ENCODE results near the gene INTS15. TPM values are rescaled to one million over a fixed set of nuclear protein-coding genes. Genes with fewer than 3 reads are reported as not detected.
A peak's percentile ranks its signal among the peaks of the same experiment; 100 is the strongest.
"Not testable (repeated sequence)": the region's sequence is repeated elsewhere in the genome, so short reads cannot be mapped to it uniquely, and the experiment has no call there.

Gene INTS15
- total RNA-seq, 2 experiments from 2014 or later = 39.3 to 41.8 TPM

DNA sequence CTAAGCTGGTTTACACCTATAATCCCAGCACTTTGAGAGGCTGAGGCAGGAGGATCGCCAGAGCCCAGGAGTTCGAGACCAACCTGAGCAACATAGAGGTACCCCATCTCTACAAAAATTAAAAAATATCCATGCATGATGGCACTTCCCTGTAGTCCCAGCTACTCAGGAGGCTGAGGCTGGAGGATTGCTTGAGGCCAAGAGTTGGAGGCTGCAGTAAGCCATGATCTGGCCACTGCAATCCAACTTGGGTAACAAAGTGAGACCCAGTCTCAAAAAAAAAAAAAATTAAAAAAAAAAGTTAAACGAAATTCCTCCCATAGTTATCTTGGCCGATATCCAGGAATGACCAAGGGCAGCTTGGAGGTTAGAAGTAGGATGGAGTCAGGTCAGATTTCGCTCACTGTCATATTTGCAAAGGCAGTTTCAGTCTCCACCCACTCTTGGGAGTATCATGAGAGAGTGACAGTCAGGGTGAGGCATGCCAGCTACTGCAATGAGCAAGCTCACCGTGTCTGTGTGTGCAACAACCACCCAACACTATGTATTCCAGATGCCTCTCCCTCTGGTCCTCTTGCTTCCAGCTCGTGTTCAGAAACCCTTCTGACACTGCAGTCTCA, 18.6 kb upstream of the INTS15 start:
- ATAC-seq (ENCODE audit: poor library complexity) = no peak
- no peak overlapping the region for H3K4me3 Mint-ChIP-seq
- CTCF ChIA-PET = no interaction called here
- TF ChIP-seq CTCF (IDR thresholded peaks at IDR 0.05) = no peak
- no peaks in the 10 kb centered on the region for H3K4me1 Mint-ChIP-seq (ENCODE audit: low read depth)
- Histone ChIP-seq H3K27ac (ENCODE audit: low read depth in 1 of 2, low read length in 2 of 2) (no peak overlapping the region), H3K27me3 (ENCODE audit: control insufficient read depth in 1 of 2, insufficient read depth in 2 of 2, low read length in 2 of 2) (no peaks in the 10 kb centered on the region), H3K4me1 (ENCODE audit: insufficient read depth, low read length) (peaks cover under 1% of the 10 kb centered on the region), H3K36me3 (ENCODE audit: insufficient read depth, low read length) (no peaks in the 10 kb centered on the region), H3K9me3 (ENCODE audit: control insufficient read depth in 1 of 2, insufficient read depth in 1 of 2, low read length in 2 of 2) (no peaks in the 10 kb centered on the region), H3K4me3 (ENCODE audit: low read length) (no peak overlapping the region)
- no peak for DNase-seq
- POLR2A ChIA-PET = no interaction called here
- intact Hi-C loops (cut with DNase I, micrococcal nuclease) = no loop called here
- no peaks in the 10 kb centered on the region for H3K27me3 Mint-ChIP-seq
- no peaks in the 10 kb centered on the region for H3K36me3 Mint-ChIP-seq (ENCODE audit: low read depth)
- no peaks in the 10 kb centered on the region for H3K9me3 Mint-ChIP-seq
- no peak overlapping the region for H3K27ac Mint-ChIP-seq

- H3K4me1 ChIP-seq (ENCODE audit: insufficient read depth, low read length) = peaks cover 17% of the 10 kb centered on the region
- H3K27ac ChIP-seq (ENCODE audit: low read depth in 1 of 2, low read length in 2 of 2) = no peak overlapping the region
- Mint-ChIP-seq H3K27me3 (no peaks in the 10 kb centered on the region), H3K4me1 (ENCODE audit: low read depth) (peaks cover 14% of the 10 kb centered on the region), H3K36me3 (ENCODE audit: low read depth) (peaks cover 15% of the 10 kb centered on the region), H3K9me3 (no peaks in the 10 kb centered on the region), H3K4me3 (peak overlapping the region; percentile 77), H3K27ac (peak overlapping the region; percentile 88)
- H3K36me3 ChIP-seq (ENCODE audit: insufficient read depth, low read length) = peaks cover 5% of the 10 kb centered on the region
- no peak overlapping the region for H3K4me3 ChIP-seq (ENCODE audit: low read length)
- no peak for TF ChIP-seq CTCF (IDR thresholded peaks at IDR 0.05)
- H3K9me3 ChIP-seq (ENCODE audit: control insufficient read depth in 1 of 2, insufficient read depth in 1 of 2, low read length in 2 of 2) = no peaks in the 10 kb centered on the region
- ATAC-seq (ENCODE audit: poor library complexity) = no peak
- H3K27me3 ChIP-seq (ENCODE audit: control insufficient read depth in 1 of 2, insufficient read depth in 2 of 2, low read length in 2 of 2) = no peaks in the 10 kb centered on the region
- no peak for DNase-seq
- intact Hi-C loops (cut with DNase I, micrococcal nuclease) = loop anchor here (2.0 to 5.0 kb wide), 3 partner anchors 15 to 132 kb away; partner anchors contain the start of genes INTS15 (in 1 of the 2) and ZNF12 (in 1 of the 2)
- POLR2A ChIA-PET = interaction anchor here (0.6 to 1.2 kb wide), 2 partner anchors 14 to 21 kb away, joined by 3 to 4 read pairs; partner anchors contain the start of gene INTS15
- CTCF ChIA-PET = interaction anchor here (1.1 to 2.2 kb wide), 2 partner anchors 15 to 48 kb away, joined by 3 to 13 read pairs; partner anchors contain the start of gene INTS15
These were observed 14.4 kb upstream of the INTS15 start for GRCh38 chr7:6575281-6576023.

GRCh38 chr7:6576024-6576866, 13.6 kb upstream of the INTS15 start:
- intact Hi-C loops (cut with DNase I, micrococcal nuclease) = loop anchor here (5.0 kb wide), 2 partner anchors 44 to 131 kb away; partner anchors contain the start of gene ZNF12 (in 1 of the 2)
- ATAC-seq (ENCODE audit: poor library complexity) (no peak), DNase-seq (peak in 1 of 14 experiments; percentile 33)
- no peaks in the 10 kb centered on the region for H3K9me3 Mint-ChIP-seq
- H3K27me3 ChIP-seq (ENCODE audit: control insufficient read depth in 1 of 2, insufficient read depth in 2 of 2, low read length in 2 of 2) = no peaks in the 10 kb centered on the region
- no peaks in the 10 kb centered on the region for H3K9me3 ChIP-seq (ENCODE audit: control insufficient read depth in 1 of 2, insufficient read depth in 1 of 2, low read length in 2 of 2)
- peak overlapping the region; percentile 83 for H3K4me3 ChIP-seq (ENCODE audit: low read length)
- H3K27ac Mint-ChIP-seq = peak overlapping the region; percentile 88
- peak overlapping the region; percentile 77 for H3K4me3 Mint-ChIP-seq
- H3K36me3 ChIP-seq (ENCODE audit: insufficient read depth, low read length) = peaks cover 11% of the 10 kb centered on the region
- no peak for TF ChIP-seq CTCF (IDR thresholded peaks at IDR 0.05)
- H3K36me3 Mint-ChIP-seq (ENCODE audit: low read depth) = peaks cover 22% of the 10 kb centered on the region
- CTCF ChIA-PET = interaction anchor here (1.1 to 2.2 kb wide), 3 partner anchors 13 to 48 kb away, joined by 3 to 14 read pairs (median 13); partner anchors contain the start of gene INTS15
- peaks cover 17% of the 10 kb centered on the region for H3K4me1 ChIP-seq (ENCODE audit: insufficient read depth, low read length)
- H3K27ac ChIP-seq (ENCODE audit: low read depth in 1 of 2, low read length in 2 of 2) = no peak overlapping the region
- peaks cover 14% of the 10 kb centered on the region for H3K4me1 Mint-ChIP-seq (ENCODE audit: low read depth)
- no peaks in the 10 kb centered on the region for H3K27me3 Mint-ChIP-seq
- POLR2A ChIA-PET = interaction anchor here (0.9 to 1.2 kb wide), 2 partner anchors 13 to 501 kb away, joined by 3 to 4 read pairs; partner anchors contain the start of gene INTS15

- H3K4me1 ChIP-seq (ENCODE audit: insufficient read depth, low read length) = peaks cover 17% of the 10 kb centered on the region
- not testable (repeated sequence) for H3K9me3 Mint-ChIP-seq; H3K27me3 ChIP-seq (ENCODE audit: control insufficient read depth in 1 of 2, insufficient read depth in 2 of 2, low read length in 2 of 2); H3K9me3 ChIP-seq (ENCODE audit: control insufficient read depth in 1 of 2, insufficient read depth in 1 of 2, low read length in 2 of 2); H3K27me3 Mint-ChIP-seq
- Mint-ChIP-seq H3K36me3 (ENCODE audit: low read depth) (peaks cover 29% of the 10 kb centered on the region), H3K4me3 (peak overlapping the region; percentile 93), H3K4me1 (ENCODE audit: low read depth) (peaks cover 14% of the 10 kb centered on the region), H3K27ac (peak overlapping the region; percentile 88)
- ATAC-seq (ENCODE audit: poor library complexity) (peak; percentile 20), DNase-seq (peak in 4 of 14 experiments; percentile 15 to 51 (median 36))
- intact Hi-C loops (cut with DNase I, micrococcal nuclease) = loop anchor here (5.0 kb wide), 2 partner anchors 45 to 130 kb away; partner anchors contain the start of gene ZNF12 (in 1 of the 2)
- peak overlapping the region; percentile 83 for H3K4me3 ChIP-seq (ENCODE audit: low read length)
- H3K36me3 ChIP-seq (ENCODE audit: insufficient read depth, low read length) = peaks cover 18% of the 10 kb centered on the region
- H3K27ac ChIP-seq (ENCODE audit: low read depth in 1 of 2, low read length in 2 of 2) = peak overlapping the region in 1 of 2 donors; percentile 22
- ChIA-PET POLR2A (interaction anchor here (0.7 to 2.3 kb wide), 4 partner anchors 13 to 1075 kb away, joined by 3 to 21 read pairs (median 4); partner anchors contain the start of gene INTS15), CTCF (interaction anchor here (2.1 kb wide), 1 partner anchor 13 kb away, joined by 14 read pairs; the partner anchor contains the start of gene INTS15)
These were observed 12.9 kb upstream of the INTS15 start for GRCh38 chr7:6576867-6577368.

Measured in CD4-positive, alpha-beta T cell (primary cell).